Endothelial cell (in vitro differentiated cells): ENCODE measurements around the gene XIRP2. TPM values are rescaled to one million over a fixed set of nuclear protein-coding genes. Genes with fewer than 3 reads are reported as not detected.

Source experiments
- DNase-seq: peaks from one replicate; pipeline ENCODE4 v3.0.0; 2021; ENCODE audit warnings: low spot score
- H3K27ac Mint-ChIP-seq: one replicate; pipeline ENCODE4 v1.8.0; 2021; ENCODE audit warnings: mixed read lengths, inconsistent platforms; ENCODE audit not compliant: unreplicated experiment
- H3K27me3 Mint-ChIP-seq: one replicate; pipeline ENCODE4 v1.8.0; 2021; ENCODE audit warnings: mild to moderate bottlenecking, moderate library complexity, mixed read lengths, inconsistent platforms; ENCODE audit not compliant: unreplicated experiment
- H3K36me3 Mint-ChIP-seq: one replicate; pipeline ENCODE4 v1.8.0; 2021; ENCODE audit warnings: mild to moderate bottlenecking, low read depth, mixed read lengths, inconsistent platforms; ENCODE audit not compliant: unreplicated experiment
- H3K4me1 Mint-ChIP-seq: one replicate; pipeline ENCODE4 v1.8.0; 2021; ENCODE audit warnings: mild to moderate bottlenecking, mixed read lengths, inconsistent platforms; ENCODE audit not compliant: unreplicated experiment
- H3K4me3 Mint-ChIP-seq: one replicate; pipeline ENCODE4 v1.8.0; 2021; ENCODE audit warnings: mild to moderate bottlenecking, mixed read lengths, inconsistent platforms; ENCODE audit not compliant: unreplicated experiment
- H3K9me3 Mint-ChIP-seq: one replicate; pipeline ENCODE4 v1.8.0; 2021; ENCODE audit warnings: mixed read lengths, inconsistent platforms; ENCODE audit not compliant: unreplicated experiment
- CTCF ChIP-seq: fragments of 200-600 bp; sonication (generic); IDR thresholded peaks from one replicate; pipeline ENCODE4 v1.5.0; 2021; ENCODE audit warnings: antibody characterized with exemption; ENCODE audit not compliant: unreplicated experiment
- total RNA-seq: library from RNA; stranded (reverse); fragmentation: NEBNext Ultra II Directional; extraction: Animal tissue kit (Norgen Biotek cat#: 25700); gene quantifications from one replicate; pipeline ENCODE4 v1.2.1, GENCODE V29; 2021; ENCODE audit not compliant: unreplicated experiment

The XIRP2 gene
- total RNA-seq, 1 donor from 2014 or later, result 5.5 TPM

- peaks cover 5% of the 10 kb centered on the region for H3K4me1 Mint-ChIP-seq
- H3K4me3 Mint-ChIP-seq, result no peak overlapping the region
- TF ChIP-seq CTCF, result no peak
- H3K27ac Mint-ChIP-seq, result no peak overlapping the region
- H3K27me3 Mint-ChIP-seq, result peaks cover 2% of the 10 kb centered on the region
- H3K9me3 Mint-ChIP-seq, result no peaks in the 10 kb centered on the region
- DNase-seq, result no peak
- H3K36me3 Mint-ChIP-seq, result no peaks in the 10 kb centered on the region
Observed at GRCh38 chr2:167144179-167144898, 256.1 kb downstream of the XIRP2 start.

GRCh38 chr2:167147271-167147941, 259.1 kb downstream of the XIRP2 start:
- H3K27me3 Mint-ChIP-seq, result peaks cover 2% of the 10 kb centered on the region
- no peaks in the 10 kb centered on the region for H3K36me3 Mint-ChIP-seq
- no peak overlapping the region for H3K27ac Mint-ChIP-seq
- DNase-seq, result no peak
- H3K4me1 Mint-ChIP-seq, result peaks cover 5% of the 10 kb centered on the region
- H3K9me3 Mint-ChIP-seq, result no peaks in the 10 kb centered on the region
- no peak overlapping the region for H3K4me3 Mint-ChIP-seq
- no peak for TF ChIP-seq CTCF

- Mint-ChIP-seq H3K4me1 (no peaks in the 10 kb centered on the region), H3K9me3 (no peaks in the 10 kb centered on the region), H3K36me3 (no peaks in the 10 kb centered on the region), H3K4me3 (no peak overlapping the region), H3K27ac (no peak overlapping the region), H3K27me3 (no peaks in the 10 kb centered on the region)
- TF ChIP-seq CTCF, result no peak
- no peak for DNase-seq
Observed at GRCh38 chr2:167151894-167152293, 263.6 kb downstream of the XIRP2 start.

GRCh38 chr2:167157523-167157922, 269.2 kb downstream of the XIRP2 start:
- H3K36me3 Mint-ChIP-seq, result peaks cover 15% of the 10 kb centered on the region
- no peaks in the 10 kb centered on the region for H3K4me1 Mint-ChIP-seq
- H3K4me3 Mint-ChIP-seq, result no peak overlapping the region
- no peaks in the 10 kb centered on the region for H3K27me3 Mint-ChIP-seq
- no peak overlapping the region for H3K27ac Mint-ChIP-seq
- no peak for TF ChIP-seq CTCF
- DNase-seq, result no peak
- peaks cover 9% of the 10 kb centered on the region for H3K9me3 Mint-ChIP-seq

- no peaks in the 10 kb centered on the region for H3K4me1 Mint-ChIP-seq
- peaks cover 9% of the 10 kb centered on the region for H3K36me3 Mint-ChIP-seq
- H3K4me3 Mint-ChIP-seq, result no peak overlapping the region
- no peak for DNase-seq
- H3K27me3 Mint-ChIP-seq, result peaks cover 4% of the 10 kb centered on the region
- no peak overlapping the region for H3K27ac Mint-ChIP-seq
- TF ChIP-seq CTCF, result no peak
- no peaks in the 10 kb centered on the region for H3K9me3 Mint-ChIP-seq
Observed at GRCh38 chr2:167177196-167177595, 288.9 kb downstream of the XIRP2 start.
